ENCODE data around the gene CACNA1E. TPM values are rescaled to one million over a fixed set of nuclear protein-coding genes. Genes with fewer than 3 reads are reported as not detected.

Gene CACNA1E
- total RNA-seq, 6 donors from 2014 or later, result 0.17 to 1.4 (median 0.51) TPM

- ATAC-seq (ENCODE audit: low FRiP score in 2 of 2) (no peak), DNase-seq (no peak)
- Histone ChIP-seq H3K4me1 (no peaks in the 10 kb centered on the region), H3K4me3 (no peak overlapping the region), H3K36me3 (no peaks in the 10 kb centered on the region), H3K27me3 (peaks cover 0 to 6% (median 0%) of the 10 kb centered on the region in 4 donors), H3K9me3 (no peaks in the 10 kb centered on the region), H3K27ac (no peak overlapping the region)
- TF ChIP-seq EP300 (IDR thresholded peaks at IDR 0.05) (no peak), POLR2A (IDR thresholded peaks at IDR 0.05) (no peak), CTCF (IDR thresholded peaks at IDR 0.05) (no peak), POLR2AphosphoS5 (IDR thresholded peaks at IDR 0.05) (no peak)
- 71 to 76% methylated on average over 4 of the region's 4 CpGs for WGBS, 2 donors
Observed at GRCh38 chr1:181475580-181475979, 7.7 kb upstream of the CACNA1E start.

- TF ChIP-seq EP300 (IDR thresholded peaks at IDR 0.05), result no peak
- no peak for TF ChIP-seq POLR2A (IDR thresholded peaks at IDR 0.05)
- no peak for TF ChIP-seq POLR2AphosphoS5 (IDR thresholded peaks at IDR 0.05)
- no peak for TF ChIP-seq CTCF (IDR thresholded peaks at IDR 0.05)
- Histone ChIP-seq H3K36me3 (no peaks in the 10 kb centered on the region), H3K27ac (no peak overlapping the region), H3K27me3 (peaks cover 0 to 6% (median 0%) of the 10 kb centered on the region in 4 donors), H3K4me1 (no peaks in the 10 kb centered on the region), H3K4me3 (no peak overlapping the region), H3K9me3 (no peaks in the 10 kb centered on the region)
- ATAC-seq (ENCODE audit: low FRiP score in 2 of 2), result no peak
- WGBS, 2 donors, result 48 to 61% methylated on average over 5 to 8 of the region's 8 CpGs
- peak in 1 of 2 donors; percentile 14 for DNase-seq
Observed at GRCh38 chr1:181476581-181476980, 6.7 kb upstream of the CACNA1E start.

GRCh38 chr1:181478306-181478705 lies 5.0 kb upstream of the CACNA1E start:
- ATAC-seq (ENCODE audit: low FRiP score in 2 of 2), result no peak
- TF ChIP-seq EP300 (IDR thresholded peaks at IDR 0.05), result no peak
- TF ChIP-seq POLR2AphosphoS5 (IDR thresholded peaks at IDR 0.05), result no peak
- TF ChIP-seq POLR2A (IDR thresholded peaks at IDR 0.05), result no peak
- no peak for TF ChIP-seq CTCF (IDR thresholded peaks at IDR 0.05)
- 56 to 63% methylated on average over 2 of the region's 2 CpGs for WGBS, 2 donors
- Histone ChIP-seq H3K4me1 (peaks cover 0 to 16% (median 8%) of the 10 kb centered on the region in 4 donors), H3K36me3 (no peaks in the 10 kb centered on the region), H3K4me3 (no peak overlapping the region), H3K9me3 (no peaks in the 10 kb centered on the region), H3K27ac (no peak overlapping the region), H3K27me3 (peaks cover 0 to 19% (median 7%) of the 10 kb centered on the region in 4 donors)
- no peak for DNase-seq

GRCh38 chr1:181479137-181479745 lies 4.1 kb upstream of the CACNA1E start:
- WGBS, 2 donors, result 23 to 27% methylated on average over 3 of the region's 3 CpGs
- TF ChIP-seq POLR2A (IDR thresholded peaks at IDR 0.05) (no peak), EP300 (IDR thresholded peaks at IDR 0.05) (no peak), CTCF (IDR thresholded peaks at IDR 0.05) (peak; percentile 35 to 80 (median 64)), POLR2AphosphoS5 (IDR thresholded peaks at IDR 0.05) (no peak)
- Histone ChIP-seq H3K4me3 (no peak overlapping the region), H3K9me3 (no peaks in the 10 kb centered on the region), H3K36me3 (no peaks in the 10 kb centered on the region), H3K27me3 (peaks cover 0 to 22% (median 9%) of the 10 kb centered on the region in 4 donors), H3K27ac (no peak overlapping the region), H3K4me1 (peaks cover 0 to 19% (median 8%) of the 10 kb centered on the region in 4 donors)
- peak; percentile 68 to 84 for ATAC-seq (ENCODE audit: low FRiP score in 2 of 2)
- peak in 1 of 2 donors; percentile 58 for DNase-seq

- no peaks in the 10 kb centered on the region for H3K36me3 ChIP-seq
- peak in 1 of 2 donors; percentile 79 for DNase-seq
- peaks cover 0 to 39% (median 19%) of the 10 kb centered on the region in 4 donors for H3K27me3 ChIP-seq
- 15 to 24% methylated on average over 25 to 28 of the region's 36 CpGs for WGBS, 2 donors
- peaks cover 0 to 27% (median 8%) of the 10 kb centered on the region in 4 donors for H3K4me1 ChIP-seq
- TF ChIP-seq POLR2AphosphoS5 (IDR thresholded peaks at IDR 0.05) (no peak), CTCF (IDR thresholded peaks at IDR 0.05) (no peak), POLR2A (IDR thresholded peaks at IDR 0.05) (no peak), EP300 (IDR thresholded peaks at IDR 0.05) (no peak)
- H3K27ac ChIP-seq, result no peak overlapping the region
- H3K9me3 ChIP-seq, result no peaks in the 10 kb centered on the region
- H3K4me3 ChIP-seq, result peak overlapping the region in 1 of 4 donors; percentile 38
- peak in 1 of 2 donors; percentile 12 for ATAC-seq (ENCODE audit: low FRiP score in 2 of 2)
Observed at GRCh38 chr1:181482001-181482430, 1.3 kb upstream of the CACNA1E start.
